GM12891 (cell line): ENCODE results near the gene TPI1.

Source experiments
- PAX5 ChIP-seq: IDR thresholded peaks from 2 replicates; pipeline ENCODE4 v1.6.1; 2011; ENCODE audit warnings: low read length, moderate library complexity, mild to moderate bottlenecking; ENCODE audit not compliant: insufficient read depth, severe bottlenecking
- POLR2A ChIP-seq: IDR thresholded peaks from 2 replicates; pipeline ENCODE4 v1.6.1; 2011; ENCODE audit warnings: low read depth, low read length, control low read depth
- POLR2AphosphoS5 ChIP-seq: IDR thresholded peaks from 2 replicates; pipeline ENCODE4 v1.6.1; 2011; ENCODE audit warnings: low read depth, low read length, control low read depth
- TAF1 ChIP-seq: IDR thresholded peaks from 2 replicates; pipeline ENCODE4 v1.6.1; 2011; ENCODE audit warnings: low read depth, low read length, control low read depth

DNA sequence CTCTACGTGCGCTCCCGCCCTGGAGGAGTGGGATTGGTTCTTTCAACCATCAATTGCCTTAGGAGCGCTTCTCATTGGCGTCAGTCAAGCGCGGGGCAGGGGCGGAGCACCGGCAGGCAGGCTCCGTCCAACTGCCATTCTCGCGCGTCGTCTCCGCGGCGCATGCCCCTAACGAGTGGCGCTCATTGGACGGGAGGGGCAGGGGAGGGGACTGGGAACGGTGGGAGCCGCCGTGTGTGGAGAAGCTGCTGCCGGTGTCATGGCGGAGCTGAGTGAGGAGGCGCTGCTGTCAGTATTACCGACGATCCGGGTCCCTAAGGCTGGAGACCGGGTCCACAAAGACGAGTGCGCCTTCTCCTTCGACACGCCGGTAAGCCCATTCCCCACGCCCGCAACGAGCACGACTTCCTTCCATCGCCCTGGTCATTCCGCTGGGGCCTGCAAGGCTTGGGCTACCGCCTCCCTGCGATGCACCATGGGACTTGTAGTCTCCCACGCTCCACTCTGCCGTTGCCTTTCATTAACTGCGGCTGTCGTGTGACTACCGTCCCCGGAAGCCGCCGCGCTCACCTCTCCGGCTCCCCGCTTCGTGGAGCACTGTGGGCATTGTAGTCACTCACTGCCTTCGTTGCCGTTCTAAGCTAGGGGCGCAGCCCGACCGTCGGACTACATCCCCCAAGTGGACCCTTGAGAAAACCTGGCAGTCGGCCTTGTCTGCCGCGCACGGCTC, 15.2 kb upstream of the TPI1 start, which contains the start of gene USP5:
- peak; percentile 85 for TF ChIP-seq POLR2A
- TF ChIP-seq TAF1: peak; percentile 75
- peak; percentile 84 for TF ChIP-seq POLR2AphosphoS5
- no peak for TF ChIP-seq PAX5
